Effector memory CD8-positive, alpha-beta T cell (primary cell): ENCODE measurements around the gene COG7.
"Not testable (repeated sequence)": the region's sequence is repeated elsewhere in the genome, so short reads cannot be mapped to it uniquely, and the experiment has no call there.

Experiments used
- ATAC-seq: fragments of 150-1000 bp; cut with Tn5 transposase; replicated peaks from 2 replicates; pipeline ENCODE4 v1.10.0; 2021; ENCODE audit warnings: mild to moderate bottlenecking, moderate library complexity
- DNase-seq, 3 experiments: peaks; one replicate each; pipeline ENCODE4 v3.0.0; 2021
- H3K27ac Mint-ChIP-seq, 2 donors: one replicate each; pipeline ENCODE4 v1.8.0; 2022; ENCODE audit warnings: mild to moderate bottlenecking in 2 of 2, mixed read lengths in 2 of 2, moderate library complexity in 2 of 2
- H3K27me3 Mint-ChIP-seq, 2 donors: one replicate each; pipeline ENCODE4 v1.8.0; 2022; ENCODE audit warnings: mixed read lengths in 2 of 2
- H3K36me3 Mint-ChIP-seq: one replicate; pipeline ENCODE4 v1.8.0; 2022; ENCODE audit warnings: mild to moderate bottlenecking, moderate library complexity, mixed read lengths; ENCODE audit not compliant: insufficient read depth
- H3K4me1 Mint-ChIP-seq, 2 donors: one replicate each; pipeline ENCODE4 v1.8.0; 2022; ENCODE audit warnings: low read depth in 2 of 2, mixed read lengths in 2 of 2
- H3K4me3 Mint-ChIP-seq, 2 donors: one replicate each; pipeline ENCODE4 v1.8.0; 2022; ENCODE audit warnings: mild to moderate bottlenecking in 2 of 2, mixed read lengths in 2 of 2, moderate library complexity in 2 of 2
- H3K9me3 Mint-ChIP-seq, 2 donors: one replicate each; pipeline ENCODE4 v1.8.0; 2022; ENCODE audit warnings: mixed read lengths in 2 of 2

COG7 gene

GRCh38 chr16:23485841-23486240 lies 32.9 kb upstream of the COG7 start:
- peaks cover 9 to 23% of the 10 kb centered on the region in 2 donors for H3K4me1 Mint-ChIP-seq
- H3K4me3 Mint-ChIP-seq = no peak overlapping the region
- H3K36me3 Mint-ChIP-seq = peaks cover 98% of the 10 kb centered on the region
- DNase-seq = no peak
- H3K27me3 Mint-ChIP-seq = no peaks in the 10 kb centered on the region
- peak overlapping the region; percentile 65 to 99 for H3K27ac Mint-ChIP-seq
- ATAC-seq = no peak
- H3K9me3 Mint-ChIP-seq = no peaks in the 10 kb centered on the region

GRCh38 chr16:23485257-23485614 lies 32.2 kb upstream of the COG7 start:
- ATAC-seq (no peak), DNase-seq (no peak)
- Mint-ChIP-seq H3K27ac (peak overlapping the region in 1 of 2 donors; percentile 99), H3K27me3 (no peaks in the 10 kb centered on the region), H3K9me3 (no peaks in the 10 kb centered on the region), H3K4me3 (no peak overlapping the region), H3K36me3 (peaks cover 98% of the 10 kb centered on the region), H3K4me1 (peaks cover 9 to 21% of the 10 kb centered on the region in 2 donors)

GRCh38 chr16:23484510-23485256 lies 31.7 kb upstream of the COG7 start:
- ATAC-seq (no peak), DNase-seq (no peak)
- Mint-ChIP-seq H3K27me3 (no peaks in the 10 kb centered on the region), H3K4me3 (peak overlapping the region in 1 of 2 donors; percentile 55), H3K9me3 (no peaks in the 10 kb centered on the region), H3K27ac (peak overlapping the region; percentile 95 to 99), H3K4me1 (peaks cover 9 to 26% of the 10 kb centered on the region in 2 donors), H3K36me3 (peaks cover 96% of the 10 kb centered on the region)

- Mint-ChIP-seq H3K4me3 (peak overlapping the region; percentile 76 to 79), H3K36me3 (peaks cover 94% of the 10 kb centered on the region), H3K27ac (peak overlapping the region; percentile 95 to 99), H3K4me1 (peaks cover 9 to 31% of the 10 kb centered on the region in 2 donors)
- not testable (repeated sequence) for H3K27me3 Mint-ChIP-seq, H3K9me3 Mint-ChIP-seq
- peak; percentile 60 for ATAC-seq
- peak; percentile 26 to 63 (median 27) for DNase-seq
Observed at GRCh38 chr16:23483492-23483891, 30.5 kb upstream of the COG7 start.

- Mint-ChIP-seq H3K27me3 (no peaks in the 10 kb centered on the region), H3K4me1 (peaks cover 9 to 31% of the 10 kb centered on the region in 2 donors), H3K9me3 (no peaks in the 10 kb centered on the region), H3K36me3 (peaks cover 94% of the 10 kb centered on the region), H3K4me3 (peak overlapping the region; percentile 76 to 79), H3K27ac (peak overlapping the region; percentile 95 to 99)
- ATAC-seq (peak; percentile 87), DNase-seq (peak; percentile 64 to 84 (median 70))
Observed at GRCh38 chr16:23482778-23483177, 29.8 kb upstream of the COG7 start.

GRCh38 chr16:23480257-23480656 lies 27.3 kb upstream of the COG7 start:
- DNase-seq = no peak
- H3K4me3 Mint-ChIP-seq = no peak overlapping the region
- no peaks in the 10 kb centered on the region for H3K9me3 Mint-ChIP-seq
- peak overlapping the region; percentile 66 to 99 for H3K27ac Mint-ChIP-seq
- ATAC-seq = no peak
- H3K4me1 Mint-ChIP-seq = peaks cover 9 to 31% of the 10 kb centered on the region in 2 donors
- no peaks in the 10 kb centered on the region for H3K27me3 Mint-ChIP-seq
- H3K36me3 Mint-ChIP-seq = peaks cover 94% of the 10 kb centered on the region

GRCh38 chr16:23479138-23479537 lies 26.1 kb upstream of the COG7 start:
- Mint-ChIP-seq H3K27me3 (no peaks in the 10 kb centered on the region), H3K9me3 (no peaks in the 10 kb centered on the region), H3K27ac (peak overlapping the region; percentile 66 to 99), H3K4me1 (peaks cover 9 to 22% of the 10 kb centered on the region in 2 donors), H3K4me3 (peak overlapping the region in 1 of 2 donors; percentile 20), H3K36me3 (peaks cover 94% of the 10 kb centered on the region)
- ATAC-seq (no peak), DNase-seq (no peak)

GRCh38 chr16:23478566-23478965 lies 25.6 kb upstream of the COG7 start:
- Mint-ChIP-seq H3K36me3 (peaks cover 95% of the 10 kb centered on the region), H3K9me3 (no peaks in the 10 kb centered on the region), H3K4me3 (no peak overlapping the region), H3K27me3 (no peaks in the 10 kb centered on the region), H3K4me1 (peaks cover 9 to 22% of the 10 kb centered on the region in 2 donors), H3K27ac (peak overlapping the region; percentile 66 to 99)
- no peak for ATAC-seq
- no peak for DNase-seq

- Mint-ChIP-seq H3K36me3 (peaks cover 94% of the 10 kb centered on the region), H3K4me3 (no peak overlapping the region), H3K27me3 (no peaks in the 10 kb centered on the region), H3K27ac (no peak overlapping the region), H3K4me1 (peaks cover 0 to 10% of the 10 kb centered on the region in 2 donors), H3K9me3 (no peaks in the 10 kb centered on the region)
- ATAC-seq = no peak
- DNase-seq = no peak
Observed at GRCh38 chr16:23476289-23476688, 23.3 kb upstream of the COG7 start.

- H3K36me3 Mint-ChIP-seq = peaks cover 92% of the 10 kb centered on the region
- peak overlapping the region in 1 of 2 donors; percentile 89 for H3K27ac Mint-ChIP-seq
- DNase-seq = no peak
Observed at GRCh38 chr16:23469814-23470213, 16.8 kb upstream of the COG7 start.

GRCh38 chr16:23466162-23466885 lies 13.3 kb upstream of the COG7 start:
- no peak for DNase-seq
- Mint-ChIP-seq H3K36me3 (peaks cover 75% of the 10 kb centered on the region), H3K27me3 (no peaks in the 10 kb centered on the region), H3K9me3 (no peaks in the 10 kb centered on the region), H3K4me1 (peaks cover 0 to 3% of the 10 kb centered on the region in 2 donors), H3K27ac (peak overlapping the region in 1 of 2 donors; percentile 23), H3K4me3 (no peak overlapping the region)
- no peak for ATAC-seq

More at GRCh38 chr16:23469814-23470213, 16.8 kb upstream of the COG7 start:
- ATAC-seq = no peak
- no peak overlapping the region for H3K4me3 Mint-ChIP-seq
- peaks cover 0 to under 1% of the 10 kb centered on the region in 2 donors for H3K4me1 Mint-ChIP-seq
- no peaks in the 10 kb centered on the region for H3K27me3 Mint-ChIP-seq
- no peaks in the 10 kb centered on the region for H3K9me3 Mint-ChIP-seq

- Mint-ChIP-seq H3K27me3 (no peaks in the 10 kb centered on the region), H3K4me1 (peaks cover 0 to 3% of the 10 kb centered on the region in 2 donors), H3K9me3 (no peaks in the 10 kb centered on the region), H3K36me3 (peaks cover 67% of the 10 kb centered on the region), H3K27ac (peak overlapping the region; percentile 58 to 78), H3K4me3 (no peak overlapping the region)
- peak; percentile 9 for ATAC-seq
- DNase-seq = no peak
Observed at GRCh38 chr16:23465179-23465578, 12.2 kb upstream of the COG7 start.

- ATAC-seq (no peak), DNase-seq (no peak)
- Mint-ChIP-seq H3K27me3 (no peaks in the 10 kb centered on the region), H3K4me3 (no peak overlapping the region), H3K27ac (peak overlapping the region in 1 of 2 donors; percentile 58), H3K4me1 (peaks cover 0 to 3% of the 10 kb centered on the region in 2 donors), H3K9me3 (no peaks in the 10 kb centered on the region), H3K36me3 (peaks cover 65% of the 10 kb centered on the region)
Observed at GRCh38 chr16:23464196-23464595, 11.2 kb upstream of the COG7 start.

- H3K27me3 Mint-ChIP-seq, H3K4me1 Mint-ChIP-seq, H3K27ac Mint-ChIP-seq, H3K9me3 Mint-ChIP-seq, DNase-seq, ATAC-seq, H3K4me3 Mint-ChIP-seq: not testable (repeated sequence)
- peaks cover 58% of the 10 kb centered on the region for H3K36me3 Mint-ChIP-seq
Observed at GRCh38 chr16:23462994-23463393, 10.0 kb upstream of the COG7 start.
